B cell (primary cell): ENCODE data around the gene SRGAP1. TPM values are rescaled to one million over a fixed set of nuclear protein-coding genes. Genes with fewer than 3 reads are reported as not detected.
"Not testable (repeated sequence)": the region's sequence is repeated elsewhere in the genome, so short reads cannot be mapped to it uniquely, and the experiment has no call there.

Experiments used
- ATAC-seq: fragments of 200-7000 bp; cut with Tn5 transposase; one replicate; pipeline ENCODE4 v1.10.0; 2021; ENCODE audit warnings: low read depth, mild to moderate bottlenecking, moderate number of reproducible peaks, moderate library complexity
- CTCF ChIA-PET: fragments of 350-600 bp; sonication (Branson Sonifier 250); formaldehyde crosslinking; loops from one replicate; lab custom pipeline; 2021; ENCODE audit warnings: antibody characterized with exemption, inconsistent platforms; lab: Charles Lee
- POLR2A ChIA-PET: fragments of 350-600 bp; sonication (Branson Sonifier 250); formaldehyde crosslinking; loops from one replicate; lab custom pipeline; 2021; ENCODE audit warnings: antibody characterized with exemption; lab: Charles Lee
- DNase-seq: peaks from one replicate; pipeline ENCODE4 v3.0.0; 2013
- H2AFZ ChIP-seq: 2 replicates; pipeline ENCODE4 v1.6.1; 2012; ENCODE audit warnings: mild to moderate bottlenecking, low read depth, low read length; ENCODE audit not compliant: insufficient read depth, poor library complexity, severe bottlenecking
- H3K27ac ChIP-seq, 2 donors: 1 replicate in 1 of 2; 2 replicates in 1 of 2; pipeline ENCODE4 v1.5.1; 2012 to 2013; ENCODE audit warnings: low read length in 2 of 2, mild to moderate bottlenecking in 2 of 2, moderate library complexity in 1 of 2
- H3K27me3 ChIP-seq, 4 experiments: fragments of 200-600 bp in 1 of 4; sonication (generic) in 1 of 4; replicated peaks in 1 of 4; 1 replicate in 2 of 4; 2 replicates in 2 of 4; pipeline versions ENCODE4 v1.6.1 to v1.7.0; 2013 to 2016; ENCODE audit warnings: low read length in 3 of 4, mild to moderate bottlenecking in 2 of 4, mixed read lengths in 1 of 4, moderate library complexity in 1 of 4; ENCODE audit not compliant: insufficient read depth in 4 of 4, control insufficient read depth in 3 of 4; ENCODE audit errors: control extremely low read depth in 1 of 4
- H3K36me3 ChIP-seq, 2 experiments: replicated peaks in 1 of 2; 1 replicate in 1 of 2; 2 replicates in 1 of 2; pipeline versions ENCODE4 v1.6.1 to v1.7.1; 2013; ENCODE audit warnings: low read length in 1 of 2; ENCODE audit not compliant: insufficient read depth in 2 of 2, control insufficient read depth in 1 of 2; ENCODE audit errors: control extremely low read depth in 1 of 2, extremely low read depth in 1 of 2
- H3K4me1 ChIP-seq, 2 donors: fragments of 200-600 bp in 1 of 2; sonication (generic) in 1 of 2; 1 replicate in 1 of 2; 2 replicates in 1 of 2; pipeline versions ENCODE4 v1.5.1 to v1.6.1; 2013 to 2017; ENCODE audit warnings: low read length in 2 of 2; ENCODE audit not compliant: control insufficient read depth in 2 of 2, insufficient read depth in 2 of 2
- H3K4me2 ChIP-seq: replicated peaks from 2 replicates; pipeline ENCODE3; 2012; ENCODE audit warnings: mild to moderate bottlenecking, low read depth, low read length; ENCODE audit not compliant: poor library complexity, severe bottlenecking
- H3K4me3 ChIP-seq, 5 experiments: fragments of 200-600 bp in 1 of 5; sonication (generic) in 1 of 5; 1 replicate in 3 of 5; 2 replicates in 2 of 5; pipeline versions ENCODE4 v1.5.1 to v1.7.0; 2011 to 2016; ENCODE audit warnings: low read length in 4 of 5, mild to moderate bottlenecking in 4 of 5, low read depth in 2 of 5, control low read depth in 1 of 5, moderate library complexity in 1 of 5; ENCODE audit not compliant: insufficient read depth in 1 of 5; ENCODE audit errors: control extremely low read depth in 1 of 5, extremely low read depth in 1 of 5
- H3K79me2 ChIP-seq: fragments of 200-600 bp; sonication (generic); one replicate; pipeline ENCODE4 v1.6.0; 2016; ENCODE audit warnings: low read length; ENCODE audit not compliant: control insufficient read depth, insufficient read depth
- H3K9ac ChIP-seq: fragments of 200-600 bp; sonication (generic); 2 replicates; pipeline ENCODE4 v1.6.1; 2017; ENCODE audit warnings: mild to moderate bottlenecking, low read length, moderate library complexity
- H3K9me3 ChIP-seq, 3 donors: one replicate each; pipeline versions ENCODE4 v1.6.1 to v1.7.1; 2013; ENCODE audit warnings: low read length in 2 of 3; ENCODE audit not compliant: control insufficient read depth in 2 of 3, insufficient read depth in 1 of 3; ENCODE audit errors: control extremely low read depth in 1 of 3
- H4K20me1 ChIP-seq: 2 replicates; pipeline ENCODE4 v1.6.0; 2012; ENCODE audit warnings: mild to moderate bottlenecking, low read length; ENCODE audit not compliant: insufficient read depth, control insufficient read depth, poor library complexity, severe bottlenecking
- H3K27ac Mint-ChIP-seq: one replicate; pipeline ENCODE4 v1.8.0; 2021; ENCODE audit warnings: mixed read lengths
- H3K27me3 Mint-ChIP-seq: one replicate; pipeline ENCODE4 v1.8.0; 2021; ENCODE audit warnings: mixed read lengths
- H3K4me1 Mint-ChIP-seq: one replicate; pipeline ENCODE4 v1.8.0; 2021; ENCODE audit warnings: mixed read lengths
- H3K4me3 Mint-ChIP-seq: one replicate; pipeline ENCODE4 v1.8.0; 2021; ENCODE audit warnings: mixed read lengths
- H3K9me3 Mint-ChIP-seq: one replicate; pipeline ENCODE4 v1.8.0; 2022; ENCODE audit warnings: mixed read lengths; ENCODE audit not compliant: insufficient read depth
- EZH2 ChIP-seq: IDR thresholded peaks from 2 replicates; pipeline ENCODE4 v1.6.1; 2012; ENCODE audit warnings: borderline replicate concordance, low read depth, mild to moderate bottlenecking, moderate library complexity, low read length; ENCODE audit not compliant: insufficient read depth, poor library complexity, severe bottlenecking
- WGBS: methylation state at CpG from one replicate; pipeline ENCODE4 v1.1.5; 2013; ENCODE audit warnings: missing lambda C conversion rate; ENCODE audit not compliant: insufficient coverage; 5-methylcytosine and 5-hydroxymethylcytosine counted together
- intact Hi-C: fragments of 100-400 bp; cut with micrococcal nuclease; formaldehyde crosslinking; loops from one replicate; pipeline ENCODE4 v1.10.0; 2022
- polyA plus RNA-seq: library from polyadenylated mRNA; depleted of rRNA; stranded (reverse); fragments of >200 nt; gene quantifications from 2 replicates; pipeline ENCODE4 v1.2.3, GENCODE V29; 2012
- total RNA-seq, 2 donors: library from RNA; stranded (reverse); fragments of 120-200 nt in 1 of 2; gene quantifications; 1 replicate in 1 of 2; 2 replicates in 1 of 2; pipeline versions ENCODE4 v1.2.3 to v1.2.4, GENCODE V29; 2013 to 2022
- TF ChIP-seq, protein P1 (sequence below): fragments of 200-600 bp; IDR thresholded peaks from one replicate; pipeline ENCODE4 v1.8.0; 2022; ENCODE audit warnings: antibody characterized with exemption, mild to moderate bottlenecking

SRGAP1 gene
- total and polyA plus RNA-seq, 2 donors (not counting 1 experiment from before 2014, with no cell fraction given), result under 0.01 to 0.22 TPM

DNA sequence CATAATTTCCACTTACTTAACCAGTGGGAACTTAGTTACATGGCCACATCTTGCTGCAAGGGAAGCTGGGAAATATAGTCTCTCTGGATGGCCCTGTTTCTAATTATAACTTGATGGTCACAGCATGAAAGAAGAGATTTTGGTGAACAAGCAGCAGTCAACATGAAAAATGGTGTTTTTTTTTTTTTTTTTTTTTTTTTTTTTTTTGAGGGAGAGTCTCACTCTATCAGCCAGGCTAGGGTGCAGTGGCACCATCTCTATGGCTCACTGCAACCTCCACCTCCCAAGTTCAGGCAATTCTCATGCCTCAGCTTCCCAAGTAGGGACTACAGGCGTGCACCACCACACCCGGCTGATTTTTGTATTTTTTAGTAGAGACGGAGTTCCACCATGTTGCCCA lies 10.8 kb downstream of the SRGAP1 start:
- Mint-ChIP-seq H3K9me3 (no peaks in the 10 kb centered on the region), H3K27me3 (peaks cover 3% of the 10 kb centered on the region), H3K4me1 (no peaks in the 10 kb centered on the region), H3K27ac (no peak overlapping the region), H3K4me3 (no peak overlapping the region)
- POLR2A ChIA-PET, result no interaction called here
- TF ChIP-seq EZH2, result no peak
- TF ChIP-seq, protein P1, sequence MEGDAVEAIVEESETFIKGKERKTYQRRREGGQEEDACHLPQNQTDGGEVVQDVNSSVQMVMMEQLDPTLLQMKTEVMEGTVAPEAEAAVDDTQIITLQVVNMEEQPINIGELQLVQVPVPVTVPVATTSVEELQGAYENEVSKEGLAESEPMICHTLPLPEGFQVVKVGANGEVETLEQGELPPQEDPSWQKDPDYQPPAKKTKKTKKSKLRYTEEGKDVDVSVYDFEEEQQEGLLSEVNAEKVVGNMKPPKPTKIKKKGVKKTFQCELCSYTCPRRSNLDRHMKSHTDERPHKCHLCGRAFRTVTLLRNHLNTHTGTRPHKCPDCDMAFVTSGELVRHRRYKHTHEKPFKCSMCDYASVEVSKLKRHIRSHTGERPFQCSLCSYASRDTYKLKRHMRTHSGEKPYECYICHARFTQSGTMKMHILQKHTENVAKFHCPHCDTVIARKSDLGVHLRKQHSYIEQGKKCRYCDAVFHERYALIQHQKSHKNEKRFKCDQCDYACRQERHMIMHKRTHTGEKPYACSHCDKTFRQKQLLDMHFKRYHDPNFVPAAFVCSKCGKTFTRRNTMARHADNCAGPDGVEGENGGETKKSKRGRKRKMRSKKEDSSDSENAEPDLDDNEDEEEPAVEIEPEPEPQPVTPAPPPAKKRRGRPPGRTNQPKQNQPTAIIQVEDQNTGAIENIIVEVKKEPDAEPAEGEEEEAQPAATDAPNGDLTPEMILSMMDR, result no peak
- intact Hi-C loops, result no loop called here
- ATAC-seq (no peak), DNase-seq (no peak)
- Histone ChIP-seq H3K4me1 (no peaks in the 10 kb centered on the region), H3K27ac (no peak overlapping the region), H4K20me1 (no peaks in the 10 kb centered on the region), H3K9ac (no peak overlapping the region), H3K9me3 (no peaks in the 10 kb centered on the region), H3K36me3 (no peaks in the 10 kb centered on the region), H2AFZ (no peak overlapping the region), H3K4me2 (no peak overlapping the region), H3K27me3 (no peaks in the 10 kb centered on the region), H3K4me3 (no peak overlapping the region), H3K79me2 (no peaks in the 10 kb centered on the region)
- CTCF ChIA-PET, result no interaction called here
- 95% methylated on average over 3 of the region's 3 CpGs for WGBS

DNA sequence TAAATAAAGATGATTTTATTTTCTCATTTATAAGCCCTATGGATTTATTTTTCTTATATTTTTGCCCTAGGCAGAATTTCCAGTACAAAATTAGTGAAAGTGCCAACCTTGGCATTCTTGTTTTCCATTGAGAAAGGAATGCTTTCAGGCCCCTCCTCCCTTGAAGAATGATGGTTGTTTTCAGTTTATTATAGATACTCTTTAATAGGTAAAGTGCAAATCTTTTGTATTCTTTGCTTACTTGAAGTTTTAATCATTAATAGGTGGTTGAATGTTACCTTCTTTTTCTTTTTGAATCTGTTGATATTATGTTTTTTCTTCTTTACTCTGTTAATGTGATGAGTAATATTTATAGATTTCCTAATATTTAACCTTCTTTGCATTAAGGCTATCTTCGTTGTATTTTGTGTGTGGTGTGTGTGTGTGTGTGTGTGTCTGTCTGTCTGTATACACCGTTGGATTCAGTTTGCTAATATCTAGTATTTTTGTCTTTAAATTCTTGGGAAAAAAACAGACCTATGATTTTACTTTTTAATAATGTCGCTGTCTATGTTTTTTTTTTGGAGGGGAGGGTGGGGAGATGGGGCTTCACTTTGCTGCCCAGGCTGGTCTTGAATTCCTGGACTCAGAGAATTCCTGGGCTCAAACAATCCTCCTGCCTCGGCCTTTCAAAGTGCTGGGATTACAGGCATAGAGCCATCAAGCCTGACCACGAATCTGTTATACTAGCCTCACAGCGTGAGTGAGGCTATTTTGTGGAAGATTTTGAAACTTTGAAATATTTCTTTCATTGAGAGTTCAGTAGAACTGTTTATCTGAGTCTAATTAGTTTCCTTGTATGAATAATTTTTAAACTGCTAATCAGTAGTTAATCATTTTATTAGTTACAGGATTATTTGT lies 13.5 kb downstream of the SRGAP1 start:
- ATAC-seq (no peak), DNase-seq (no peak)
- Histone ChIP-seq H3K79me2 (no peaks in the 10 kb centered on the region), H3K36me3 (no peaks in the 10 kb centered on the region), H2AFZ (no peak overlapping the region), H3K4me2 (no peak overlapping the region), H3K9ac (no peak overlapping the region), H3K9me3 (no peaks in the 10 kb centered on the region), H3K4me1 (no peaks in the 10 kb centered on the region), H4K20me1 (no peaks in the 10 kb centered on the region), H3K4me3 (no peak overlapping the region), H3K27ac (no peak overlapping the region), H3K27me3 (no peaks in the 10 kb centered on the region)
- WGBS, result 50% methylated on average over 1 of the region's 6 CpGs
- no peak overlapping the region for H3K4me3 Mint-ChIP-seq
- intact Hi-C loops, result no loop called here
- H3K27ac Mint-ChIP-seq, result no peak overlapping the region
- ChIA-PET POLR2A (no interaction called here), CTCF (no interaction called here)
- H3K27me3 Mint-ChIP-seq, result peaks cover 3% of the 10 kb centered on the region
- TF ChIP-seq, protein P1, result no peak
- TF ChIP-seq EZH2, result no peak
- no peaks in the 10 kb centered on the region for H3K4me1 Mint-ChIP-seq
- no peaks in the 10 kb centered on the region for H3K9me3 Mint-ChIP-seq

DNA sequence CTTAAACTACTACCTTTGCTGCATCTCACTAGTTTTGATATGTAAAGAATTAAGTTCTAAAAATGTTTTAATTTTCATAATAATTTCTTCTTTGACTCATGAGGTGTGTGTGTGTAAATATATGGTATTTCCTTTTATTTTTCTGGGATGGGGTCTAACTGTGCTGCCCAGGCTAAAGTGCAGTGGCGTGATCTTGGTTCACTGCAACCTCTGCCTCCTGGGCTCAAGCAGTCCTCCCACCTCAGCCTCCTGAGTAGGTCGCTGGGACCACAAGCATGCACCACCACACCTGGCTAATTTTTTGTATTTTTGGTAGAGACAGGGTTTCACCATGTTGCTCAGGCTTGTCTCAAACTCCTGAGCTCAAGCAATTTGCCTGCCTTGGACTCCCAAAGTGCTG lies 15.4 kb downstream of the SRGAP1 start:
- H2AFZ ChIP-seq, H4K20me1 ChIP-seq, intact Hi-C loops, H3K27me3 ChIP-seq, H3K27ac ChIP-seq, H3K4me1 ChIP-seq, ATAC-seq, H3K4me3 ChIP-seq, CTCF ChIA-PET, H3K4me1 Mint-ChIP-seq, H3K9me3 Mint-ChIP-seq, H3K79me2 ChIP-seq, H3K4me3 Mint-ChIP-seq, H3K27me3 Mint-ChIP-seq, H3K9ac ChIP-seq, H3K27ac Mint-ChIP-seq, POLR2A ChIA-PET, H3K4me2 ChIP-seq, H3K36me3 ChIP-seq, H3K9me3 ChIP-seq, DNase-seq: not testable (repeated sequence)
- no CpG with 5 or more reads among the region's 2 CpGs for WGBS
